ENCODE results near the gene HOXC10.

Gene HOXC10

GRCh38 chr12:53965281-53966084 lies 19.5 kb upstream of the HOXC10 start:
- DNase-seq = no peak

- no peak for DNase-seq
These were observed 18.9 kb upstream of the HOXC10 start for GRCh38 chr12:53966085-53966384.

GRCh38 chr12:53966385-53967133 lies 18.4 kb upstream of the HOXC10 start:
- DNase-seq = no peak

GRCh38 chr12:53967421-53967925 lies 17.5 kb upstream of the HOXC10 start:
- peak; percentile 36 for DNase-seq

- DNase-seq = no peak
These were observed 16.5 kb upstream of the HOXC10 start for GRCh38 chr12:53968214-53969127.

- no peak for DNase-seq
These were observed 15.2 kb upstream of the HOXC10 start for GRCh38 chr12:53969588-53970259.

- no peak for DNase-seq
These were observed 14.5 kb upstream of the HOXC10 start for GRCh38 chr12:53970451-53970850.

- DNase-seq = no peak
These were observed 13.8 kb upstream of the HOXC10 start for GRCh38 chr12:53971129-53971528.

GRCh38 chr12:53971686-53972085 lies 13.3 kb upstream of the HOXC10 start:
- DNase-seq = no peak

GRCh38 chr12:53972152-53972702 lies 12.7 kb upstream of the HOXC10 start:
- no peak for DNase-seq

GRCh38 chr12:53972722-53973235 lies 12.2 kb upstream of the HOXC10 start, which contains the start of gene HOXC11:
Gene HOXC11, plus strand, starts transcription at chr12:53973126. Its CDS starts 116 bp downstream, at chr12:53973242.
- no peak for DNase-seq

- no peak for DNase-seq
These were observed 11.5 kb upstream of the HOXC10 start for GRCh38 chr12:53973236-53974042.

- no peak for DNase-seq
These were observed 10.6 kb upstream of the HOXC10 start, which contains the start of gene HOTAIR for GRCh38 chr12:53974084-53975063. Gene HOTAIR, minus strand, starts transcription at chr12:53974954.

- no peak for DNase-seq
These were observed 9.9 kb upstream of the HOXC10 start for GRCh38 chr12:53975064-53975471.

GRCh38 chr12:53975479-53976152 lies 9.3 kb upstream of the HOXC10 start:
- no peak for DNase-seq

GRCh38 chr12:53976172-53976822 lies 8.6 kb upstream of the HOXC10 start:
- no peak for DNase-seq

GRCh38 chr12:53976823-53977595 lies 7.9 kb upstream of the HOXC10 start:
- no peak for DNase-seq
